HEK293 (cell line): ENCODE results near the gene RABAC1.
A peak's percentile ranks its signal among the peaks of the same experiment; 100 is the strongest.

Experiments used
- HOXA7 ChIP-seq: sonication (generic); formaldehyde crosslinking; IDR thresholded peaks from 2 replicates; pipeline ENCODE4 v1.8.1; 2022; ENCODE audit warnings: missing genetic modification reagents, borderline replicate concordance
- MYNN ChIP-seq: fragments of 450-650 bp; formaldehyde crosslinking; IDR thresholded peaks from 2 replicates; pipeline ENCODE4 v1.5.1; 2016; ENCODE audit warnings: missing biosample characterization, missing genetic modification characterization, borderline replicate concordance
- MZF1 ChIP-seq: fragments of 450-650 bp; formaldehyde crosslinking; IDR thresholded peaks from 2 replicates; pipeline ENCODE4 v1.5.1; 2017; ENCODE audit warnings: missing biosample characterization, missing genetic modification characterization, borderline replicate concordance
- OVOL3 ChIP-seq: fragments of 450-650 bp; formaldehyde crosslinking; IDR thresholded peaks from 2 replicates; pipeline ENCODE4 v1.5.1; 2016; ENCODE audit warnings: missing biosample characterization, missing genetic modification characterization
- TCF7L2 ChIP-seq: IDR thresholded peaks from 2 replicates; pipeline ENCODE4 v1.6.1; 2011; ENCODE audit warnings: low read depth, mild to moderate bottlenecking, inconsistent platforms, low read length, moderate library complexity, borderline replicate concordance
- ZBTB1 ChIP-seq: fragments of 450-650 bp; formaldehyde crosslinking; IDR thresholded peaks from 2 replicates; pipeline ENCODE4 v1.5.1; 2016; ENCODE audit warnings: missing biosample characterization, missing genetic modification characterization
- ZBTB20 ChIP-seq: fragments of 450-650 bp; formaldehyde crosslinking; IDR thresholded peaks from 2 replicates; pipeline ENCODE4 v1.5.1; 2016; ENCODE audit warnings: missing biosample characterization, missing genetic modification characterization
- ZNF16 ChIP-seq: fragments of 450-650 bp; formaldehyde crosslinking; IDR thresholded peaks from 2 replicates; pipeline ENCODE4 v1.5.1; 2016; ENCODE audit warnings: low read depth, missing biosample characterization, missing genetic modification characterization
- ZNF292 ChIP-seq: fragments of 450-650 bp; formaldehyde crosslinking; IDR thresholded peaks from 2 replicates; pipeline ENCODE4 v1.5.1; 2016; ENCODE audit warnings: low read depth, missing biosample characterization, missing genetic modification characterization, borderline replicate concordance
- ZNF366 ChIP-seq: fragments of 450-650 bp; formaldehyde crosslinking; conservative IDR thresholded peaks from 2 replicates; pipeline ENCODE4 v1.5.1; 2016; ENCODE audit warnings: missing biosample characterization, missing genetic modification characterization
- ZNF37A ChIP-seq: fragments of 450-650 bp; IDR thresholded peaks from 2 replicates; pipeline ENCODE4 v1.5.1; 2018; ENCODE audit warnings: missing biosample characterization, missing genetic modification characterization
- ZNF473 ChIP-seq: fragments of 450-650 bp; formaldehyde crosslinking; IDR thresholded peaks from 2 replicates; pipeline ENCODE4 v1.5.1; 2017; ENCODE audit warnings: missing biosample characterization, missing genetic modification characterization
- ZNF548 ChIP-seq: fragments of 450-650 bp; formaldehyde crosslinking; IDR thresholded peaks from 2 replicates; pipeline ENCODE4 v1.5.1; 2016; ENCODE audit warnings: missing biosample characterization, missing genetic modification characterization
- ZNF585B ChIP-seq: fragments of 450-650 bp; formaldehyde crosslinking; IDR thresholded peaks from 2 replicates; pipeline ENCODE4 v1.5.1; 2016; ENCODE audit warnings: missing biosample characterization, missing genetic modification characterization
- ZNF624 ChIP-seq: fragments of 450-650 bp; formaldehyde crosslinking; IDR thresholded peaks from 2 replicates; pipeline ENCODE4 v1.5.1; 2017; ENCODE audit warnings: missing biosample characterization, missing genetic modification characterization
- ZNF654 ChIP-seq: fragments of 450-650 bp; formaldehyde crosslinking; IDR thresholded peaks from 2 replicates; pipeline ENCODE4 v1.5.1; 2016; ENCODE audit warnings: low read depth, missing biosample characterization, missing genetic modification characterization
- ZNF776 ChIP-seq: fragments of 450-650 bp; formaldehyde crosslinking; IDR thresholded peaks from 2 replicates; pipeline ENCODE4 v1.5.0; 2017; ENCODE audit warnings: missing biosample characterization, missing genetic modification characterization, borderline replicate concordance
- TF ChIP-seq, protein P1 (sequence below): fragments of 450-650 bp; formaldehyde crosslinking; IDR thresholded peaks from 2 replicates; pipeline ENCODE4 v1.5.1; 2017; ENCODE audit warnings: missing biosample characterization, missing genetic modification characterization
- TF ChIP-seq, protein P2 (sequence below): fragments of 450-650 bp; formaldehyde crosslinking; IDR thresholded peaks from 2 replicates; pipeline ENCODE4 v1.5.1; 2016; ENCODE audit warnings: missing biosample characterization, missing genetic modification characterization
- TF ChIP-seq, protein P3 (sequence below): fragments of 450-650 bp; formaldehyde crosslinking; IDR thresholded peaks from 2 replicates; pipeline ENCODE4 v1.5.0; 2017; ENCODE audit warnings: missing biosample characterization, missing genetic modification characterization, borderline replicate concordance
- TF ChIP-seq, protein P4 (sequence below): fragments of 450-650 bp; formaldehyde crosslinking; IDR thresholded peaks from 2 replicates; pipeline ENCODE4 v1.5.1; 2017; ENCODE audit warnings: missing biosample characterization, missing genetic modification characterization
- TF ChIP-seq, protein P5 (sequence below): fragments of 450-650 bp; formaldehyde crosslinking; IDR thresholded peaks from 2 replicates; pipeline ENCODE4 v1.5.1; 2016; ENCODE audit warnings: missing biosample characterization, missing genetic modification characterization
- TF ChIP-seq, protein P6 (sequence below): fragments of 450-650 bp; formaldehyde crosslinking; IDR thresholded peaks from 2 replicates; pipeline ENCODE4 v1.5.1; 2016; ENCODE audit warnings: missing biosample characterization, missing genetic modification characterization
- TF ChIP-seq, protein P7 (sequence below): fragments of 450-650 bp; formaldehyde crosslinking; IDR thresholded peaks from 2 replicates; pipeline ENCODE4 v1.5.1; 2017; ENCODE audit warnings: missing biosample characterization, missing genetic modification characterization

RABAC1 gene

DNA sequence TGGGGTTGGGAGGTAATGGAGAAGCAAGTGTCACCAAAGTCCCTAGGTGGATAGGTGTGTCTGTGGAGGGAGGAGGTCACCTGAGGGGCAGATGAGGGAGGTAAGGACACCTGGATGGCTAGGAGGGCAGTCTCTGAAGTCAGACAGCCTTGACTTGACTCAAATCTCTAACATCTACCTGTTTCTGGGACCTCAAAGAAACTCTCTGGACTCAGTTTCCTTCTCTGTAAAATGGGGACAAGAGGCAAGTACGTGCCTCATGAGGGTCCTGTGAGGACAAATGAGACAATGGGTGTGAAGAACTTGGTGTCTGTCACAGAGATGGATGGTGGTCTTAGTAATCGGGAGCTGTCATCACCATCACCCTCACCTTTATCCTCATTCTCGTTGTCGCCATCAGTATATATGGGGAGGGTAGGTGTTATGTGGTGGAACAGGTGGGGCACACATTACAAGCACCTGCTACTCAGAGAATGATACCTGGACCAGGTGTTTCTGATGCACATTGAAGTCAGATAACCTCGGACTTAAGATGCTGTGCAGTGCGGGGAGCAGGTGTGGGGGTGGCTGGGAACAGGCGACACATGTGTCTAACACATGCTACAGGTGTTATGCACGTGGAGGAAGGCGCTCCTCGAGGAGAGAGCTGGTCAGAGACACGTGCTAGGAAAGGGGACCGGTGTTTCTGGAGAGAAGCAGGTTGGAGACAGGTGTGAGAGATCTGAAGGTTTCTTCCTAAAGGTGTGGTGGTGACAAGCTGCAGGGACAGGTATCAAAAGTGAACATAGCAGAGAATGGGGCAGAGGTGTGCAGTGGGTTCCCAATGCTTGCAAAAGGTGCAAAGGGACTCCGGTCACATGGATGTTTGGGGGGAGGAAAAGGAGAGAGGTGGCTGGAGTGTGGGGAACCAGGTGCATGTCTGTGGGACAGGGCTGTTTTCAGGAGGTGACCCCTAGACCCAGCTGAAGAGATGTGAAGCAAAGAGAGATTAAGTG lies 34.7 kb downstream of the RABAC1 start (continued):
- TF ChIP-seq, protein P1, sequence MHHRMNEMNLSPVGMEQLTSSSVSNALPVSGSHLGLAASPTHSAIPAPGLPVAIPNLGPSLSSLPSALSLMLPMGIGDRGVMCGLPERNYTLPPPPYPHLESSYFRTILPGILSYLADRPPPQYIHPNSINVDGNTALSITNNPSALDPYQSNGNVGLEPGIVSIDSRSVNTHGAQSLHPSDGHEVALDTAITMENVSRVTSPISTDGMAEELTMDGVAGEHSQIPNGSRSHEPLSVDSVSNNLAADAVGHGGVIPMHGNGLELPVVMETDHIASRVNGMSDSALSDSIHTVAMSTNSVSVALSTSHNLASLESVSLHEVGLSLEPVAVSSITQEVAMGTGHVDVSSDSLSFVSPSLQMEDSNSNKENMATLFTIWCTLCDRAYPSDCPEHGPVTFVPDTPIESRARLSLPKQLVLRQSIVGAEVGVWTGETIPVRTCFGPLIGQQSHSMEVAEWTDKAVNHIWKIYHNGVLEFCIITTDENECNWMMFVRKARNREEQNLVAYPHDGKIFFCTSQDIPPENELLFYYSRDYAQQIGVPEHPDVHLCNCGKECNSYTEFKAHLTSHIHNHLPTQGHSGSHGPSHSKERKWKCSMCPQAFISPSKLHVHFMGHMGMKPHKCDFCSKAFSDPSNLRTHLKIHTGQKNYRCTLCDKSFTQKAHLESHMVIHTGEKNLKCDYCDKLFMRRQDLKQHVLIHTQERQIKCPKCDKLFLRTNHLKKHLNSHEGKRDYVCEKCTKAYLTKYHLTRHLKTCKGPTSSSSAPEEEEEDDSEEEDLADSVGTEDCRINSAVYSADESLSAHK (tag by site-specific recombination), result peak; percentile 32; the same call in 1 of the 2 replicates
- TF ChIP-seq ZNF37A (no peak), TCF7L2 (no peak), OVOL3 (no peak), ZNF776 (tag by site-specific recombination) (no peak), ZNF292 (no peak), MYNN (tag by site-specific recombination) (no peak), ZBTB20 (tag by site-specific recombination) (no peak), ZNF548 (no peak), HOXA7 (no peak), ZNF473 (tag by site-specific recombination) (no peak), MZF1 (tag by site-specific recombination) (no peak), ZNF16 (tag by site-specific recombination) (no peak), ZBTB1 (no peak), ZNF624 (no peak), ZNF654 (tag by site-specific recombination) (no peak), ZNF366 (no peak), ZNF585B (tag by site-specific recombination) (no peak)
- TF ChIP-seq, protein P2, sequence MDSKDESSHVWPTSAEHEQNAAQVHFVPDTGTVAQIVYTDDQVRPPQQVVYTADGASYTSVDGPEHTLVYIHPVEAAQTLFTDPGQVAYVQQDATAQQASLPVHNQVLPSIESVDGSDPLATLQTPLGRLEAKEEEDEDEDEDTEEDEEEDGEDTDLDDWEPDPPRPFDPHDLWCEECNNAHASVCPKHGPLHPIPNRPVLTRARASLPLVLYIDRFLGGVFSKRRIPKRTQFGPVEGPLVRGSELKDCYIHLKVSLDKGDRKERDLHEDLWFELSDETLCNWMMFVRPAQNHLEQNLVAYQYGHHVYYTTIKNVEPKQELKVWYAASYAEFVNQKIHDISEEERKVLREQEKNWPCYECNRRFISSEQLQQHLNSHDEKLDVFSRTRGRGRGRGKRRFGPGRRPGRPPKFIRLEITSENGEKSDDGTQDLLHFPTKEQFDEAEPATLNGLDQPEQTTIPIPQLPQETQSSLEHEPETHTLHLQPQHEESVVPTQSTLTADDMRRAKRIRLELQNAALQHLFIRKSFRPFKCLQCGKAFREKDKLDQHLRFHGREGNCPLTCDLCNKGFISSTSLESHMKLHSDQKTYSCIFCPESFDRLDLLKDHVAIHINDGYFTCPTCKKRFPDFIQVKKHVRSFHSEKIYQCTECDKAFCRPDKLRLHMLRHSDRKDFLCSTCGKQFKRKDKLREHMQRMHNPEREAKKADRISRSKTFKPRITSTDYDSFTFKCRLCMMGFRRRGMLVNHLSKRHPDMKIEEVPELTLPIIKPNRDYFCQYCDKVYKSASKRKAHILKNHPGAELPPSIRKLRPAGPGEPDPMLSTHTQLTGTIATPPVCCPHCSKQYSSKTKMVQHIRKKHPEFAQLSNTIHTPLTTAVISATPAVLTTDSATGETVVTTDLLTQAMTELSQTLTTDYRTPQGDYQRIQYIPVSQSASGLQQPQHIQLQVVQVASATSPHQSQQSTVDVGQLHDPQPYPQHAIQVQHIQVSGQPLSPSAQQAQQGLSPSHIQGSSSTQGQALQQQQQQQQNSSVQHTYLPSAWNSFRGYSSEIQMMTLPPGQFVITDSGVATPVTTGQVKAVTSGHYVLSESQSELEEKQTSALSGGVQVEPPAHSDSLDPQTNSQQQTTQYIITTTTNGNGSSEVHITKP (tag by site-specific recombination), result no peak
- TF ChIP-seq, protein P3, sequence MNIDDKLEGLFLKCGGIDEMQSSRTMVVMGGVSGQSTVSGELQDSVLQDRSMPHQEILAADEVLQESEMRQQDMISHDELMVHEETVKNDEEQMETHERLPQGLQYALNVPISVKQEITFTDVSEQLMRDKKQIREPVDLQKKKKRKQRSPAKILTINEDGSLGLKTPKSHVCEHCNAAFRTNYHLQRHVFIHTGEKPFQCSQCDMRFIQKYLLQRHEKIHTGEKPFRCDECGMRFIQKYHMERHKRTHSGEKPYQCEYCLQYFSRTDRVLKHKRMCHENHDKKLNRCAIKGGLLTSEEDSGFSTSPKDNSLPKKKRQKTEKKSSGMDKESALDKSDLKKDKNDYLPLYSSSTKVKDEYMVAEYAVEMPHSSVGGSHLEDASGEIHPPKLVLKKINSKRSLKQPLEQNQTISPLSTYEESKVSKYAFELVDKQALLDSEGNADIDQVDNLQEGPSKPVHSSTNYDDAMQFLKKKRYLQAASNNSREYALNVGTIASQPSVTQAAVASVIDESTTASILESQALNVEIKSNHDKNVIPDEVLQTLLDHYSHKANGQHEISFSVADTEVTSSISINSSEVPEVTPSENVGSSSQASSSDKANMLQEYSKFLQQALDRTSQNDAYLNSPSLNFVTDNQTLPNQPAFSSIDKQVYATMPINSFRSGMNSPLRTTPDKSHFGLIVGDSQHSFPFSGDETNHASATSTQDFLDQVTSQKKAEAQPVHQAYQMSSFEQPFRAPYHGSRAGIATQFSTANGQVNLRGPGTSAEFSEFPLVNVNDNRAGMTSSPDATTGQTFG (tag by site-specific recombination), result no peak
- TF ChIP-seq, protein P4, sequence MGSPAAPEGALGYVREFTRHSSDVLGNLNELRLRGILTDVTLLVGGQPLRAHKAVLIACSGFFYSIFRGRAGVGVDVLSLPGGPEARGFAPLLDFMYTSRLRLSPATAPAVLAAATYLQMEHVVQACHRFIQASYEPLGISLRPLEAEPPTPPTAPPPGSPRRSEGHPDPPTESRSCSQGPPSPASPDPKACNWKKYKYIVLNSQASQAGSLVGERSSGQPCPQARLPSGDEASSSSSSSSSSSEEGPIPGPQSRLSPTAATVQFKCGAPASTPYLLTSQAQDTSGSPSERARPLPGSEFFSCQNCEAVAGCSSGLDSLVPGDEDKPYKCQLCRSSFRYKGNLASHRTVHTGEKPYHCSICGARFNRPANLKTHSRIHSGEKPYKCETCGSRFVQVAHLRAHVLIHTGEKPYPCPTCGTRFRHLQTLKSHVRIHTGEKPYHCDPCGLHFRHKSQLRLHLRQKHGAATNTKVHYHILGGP (tag by site-specific recombination), result no peak
- TF ChIP-seq, protein P5, sequence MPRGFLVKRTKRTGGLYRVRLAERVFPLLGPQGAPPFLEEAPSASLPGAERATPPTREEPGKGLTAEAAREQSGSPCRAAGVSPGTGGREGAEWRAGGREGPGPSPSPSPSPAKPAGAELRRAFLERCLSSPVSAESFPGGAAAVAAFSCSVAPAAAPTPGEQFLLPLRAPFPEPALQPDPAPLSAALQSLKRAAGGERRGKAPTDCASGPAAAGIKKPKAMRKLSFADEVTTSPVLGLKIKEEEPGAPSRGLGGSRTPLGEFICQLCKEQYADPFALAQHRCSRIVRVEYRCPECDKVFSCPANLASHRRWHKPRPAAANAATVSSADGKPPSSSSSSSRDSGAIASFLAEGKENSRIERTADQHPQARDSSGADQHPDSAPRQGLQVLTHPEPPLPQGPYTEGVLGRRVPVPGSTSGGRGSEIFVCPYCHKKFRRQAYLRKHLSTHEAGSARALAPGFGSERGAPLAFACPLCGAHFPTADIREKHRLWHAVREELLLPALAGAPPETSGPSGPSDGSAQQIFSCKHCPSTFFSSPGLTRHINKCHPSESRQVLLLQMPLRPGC (tag by site-specific recombination), result no peak
- TF ChIP-seq, protein P6, sequence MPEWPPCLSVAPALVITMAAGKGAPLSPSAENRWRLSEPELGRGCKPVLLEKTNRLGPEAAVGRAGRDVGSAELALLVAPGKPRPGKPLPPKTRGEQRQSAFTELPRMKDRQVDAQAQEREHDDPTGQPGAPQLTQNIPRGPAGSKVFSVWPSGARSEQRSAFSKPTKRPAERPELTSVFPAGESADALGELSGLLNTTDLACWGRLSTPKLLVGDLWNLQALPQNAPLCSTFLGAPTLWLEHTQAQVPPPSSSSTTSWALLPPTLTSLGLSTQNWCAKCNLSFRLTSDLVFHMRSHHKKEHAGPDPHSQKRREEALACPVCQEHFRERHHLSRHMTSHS (tag by site-specific recombination), result no peak
- TF ChIP-seq, protein P7, sequence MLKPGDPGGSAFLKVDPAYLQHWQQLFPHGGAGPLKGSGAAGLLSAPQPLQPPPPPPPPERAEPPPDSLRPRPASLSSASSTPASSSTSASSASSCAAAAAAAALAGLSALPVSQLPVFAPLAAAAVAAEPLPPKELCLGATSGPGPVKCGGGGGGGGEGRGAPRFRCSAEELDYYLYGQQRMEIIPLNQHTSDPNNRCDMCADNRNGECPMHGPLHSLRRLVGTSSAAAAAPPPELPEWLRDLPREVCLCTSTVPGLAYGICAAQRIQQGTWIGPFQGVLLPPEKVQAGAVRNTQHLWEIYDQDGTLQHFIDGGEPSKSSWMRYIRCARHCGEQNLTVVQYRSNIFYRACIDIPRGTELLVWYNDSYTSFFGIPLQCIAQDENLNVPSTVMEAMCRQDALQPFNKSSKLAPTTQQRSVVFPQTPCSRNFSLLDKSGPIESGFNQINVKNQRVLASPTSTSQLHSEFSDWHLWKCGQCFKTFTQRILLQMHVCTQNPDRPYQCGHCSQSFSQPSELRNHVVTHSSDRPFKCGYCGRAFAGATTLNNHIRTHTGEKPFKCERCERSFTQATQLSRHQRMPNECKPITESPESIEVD (tag by site-specific recombination), result no peak
